ENCODE measurements around the gene LRP1B.

LRP1B gene

DNA sequence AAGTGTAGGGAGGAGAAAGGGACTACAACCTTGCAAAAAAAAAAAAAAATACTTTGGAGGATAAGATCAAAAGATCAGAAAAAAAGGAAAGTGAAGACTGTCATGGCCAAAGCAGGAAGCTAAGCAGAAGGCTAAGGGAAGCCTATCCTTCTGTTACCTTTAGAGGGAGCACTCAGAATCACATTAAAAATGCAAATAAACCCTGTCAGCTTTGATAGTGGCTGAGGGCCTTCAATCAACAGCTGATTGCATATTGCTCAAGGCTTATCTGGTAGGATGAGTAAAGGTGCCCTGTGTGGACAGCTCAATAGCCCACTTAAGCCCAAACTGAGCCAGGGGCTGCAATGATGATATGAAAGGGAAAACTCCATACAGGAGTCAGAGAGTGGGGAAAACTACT, 1021.2 kb downstream of the LRP1B start:
- Histone ChIP-seq H3K9me3 (ENCODE audit: control insufficient read depth in 1 of 2, low read length in 2 of 2) (no peaks in the 10 kb centered on the region), H3K9ac (ENCODE audit: low read depth in 1 of 2, low read length in 2 of 2) (no peak overlapping the region), H3K36me3 (ENCODE audit: control insufficient read depth in 1 of 2, insufficient read depth in 2 of 2, low read length in 2 of 2) (no peaks in the 10 kb centered on the region), H3K4me3 (ENCODE audit: low read depth in 1 of 2, low read length in 2 of 2) (no peak overlapping the region), H3K4me1 (ENCODE audit: control insufficient read depth in 1 of 2, insufficient read depth in 2 of 2, low read length in 2 of 2) (no peaks in the 10 kb centered on the region), H3K27ac (ENCODE audit: low read depth, low read length) (no peak overlapping the region), H3K27me3 (ENCODE audit: control insufficient read depth in 1 of 2, insufficient read depth in 2 of 2, low read length in 2 of 2) (no peaks in the 10 kb centered on the region)

DNA sequence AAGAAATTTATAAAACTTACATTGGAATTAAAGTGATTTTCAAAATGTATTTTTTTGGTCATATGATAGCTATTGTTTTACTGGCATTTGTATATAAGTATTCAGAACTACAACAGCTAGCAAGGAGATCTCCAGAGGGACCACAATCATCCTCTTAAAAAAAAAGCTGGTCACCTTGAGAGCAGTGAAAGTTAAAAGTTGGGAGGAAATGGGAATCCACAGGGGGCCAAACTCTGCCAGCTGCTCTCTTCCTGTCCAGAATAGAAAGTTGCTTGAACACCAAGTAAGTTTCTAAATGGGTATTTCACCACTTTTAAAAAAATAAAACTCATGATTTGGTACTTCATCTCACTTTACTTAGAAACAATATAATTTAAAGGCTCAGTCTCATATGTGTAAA, 1025.1 kb downstream of the LRP1B start:
- H3K9ac ChIP-seq (ENCODE audit: low read depth in 1 of 2, low read length in 2 of 2), result no peak overlapping the region
- no peaks in the 10 kb centered on the region for H3K9me3 ChIP-seq (ENCODE audit: control insufficient read depth in 1 of 2, low read length in 2 of 2)
- H3K27me3 ChIP-seq (ENCODE audit: control insufficient read depth in 1 of 2, insufficient read depth in 2 of 2, low read length in 2 of 2), result no peaks in the 10 kb centered on the region
- no peak overlapping the region for H3K27ac ChIP-seq (ENCODE audit: low read depth, low read length)
- no peak overlapping the region for H3K4me3 ChIP-seq (ENCODE audit: low read depth in 1 of 2, low read length in 2 of 2)
- no peaks in the 10 kb centered on the region for H3K36me3 ChIP-seq (ENCODE audit: control insufficient read depth in 1 of 2, insufficient read depth in 2 of 2, low read length in 2 of 2)
- no peaks in the 10 kb centered on the region for H3K4me1 ChIP-seq (ENCODE audit: control insufficient read depth in 1 of 2, insufficient read depth in 2 of 2, low read length in 2 of 2)

DNA sequence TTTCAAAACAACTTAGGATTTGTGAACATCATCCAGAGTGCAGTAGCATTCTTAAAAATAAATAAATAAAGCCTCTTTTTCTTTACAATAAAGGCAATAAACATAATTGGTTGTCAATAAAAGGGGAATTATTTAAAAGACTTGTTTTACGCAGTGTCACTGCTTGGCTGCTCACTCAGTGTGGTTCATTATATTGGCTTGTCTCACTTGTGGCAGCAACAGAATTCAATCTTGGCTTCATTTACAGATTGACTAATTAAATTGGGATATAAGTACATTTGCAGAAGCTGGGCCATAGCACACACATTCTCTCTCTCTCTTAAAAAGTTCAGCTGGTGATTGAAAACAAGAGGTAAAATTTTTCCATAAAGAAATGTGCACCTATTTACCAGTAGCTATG, 1027.6 kb downstream of the LRP1B start:
- no peaks in the 10 kb centered on the region for H3K36me3 ChIP-seq (ENCODE audit: control insufficient read depth in 1 of 2, insufficient read depth in 2 of 2, low read length in 2 of 2)
- no peak overlapping the region for H3K27ac ChIP-seq (ENCODE audit: low read depth, low read length)
- H3K4me3 ChIP-seq (ENCODE audit: low read depth in 1 of 2, low read length in 2 of 2), result no peak overlapping the region
- no peaks in the 10 kb centered on the region for H3K4me1 ChIP-seq (ENCODE audit: control insufficient read depth in 1 of 2, insufficient read depth in 2 of 2, low read length in 2 of 2)
- H3K27me3 ChIP-seq (ENCODE audit: control insufficient read depth in 1 of 2, insufficient read depth in 2 of 2, low read length in 2 of 2), result no peaks in the 10 kb centered on the region
- no peaks in the 10 kb centered on the region for H3K9me3 ChIP-seq (ENCODE audit: control insufficient read depth in 1 of 2, low read length in 2 of 2)
- no peak overlapping the region for H3K9ac ChIP-seq (ENCODE audit: low read depth in 1 of 2, low read length in 2 of 2)

- H3K4me3 ChIP-seq (ENCODE audit: low read depth in 1 of 2, low read length in 2 of 2), result no peak overlapping the region
Measured at GRCh38 chr2:141079231-141079630, 1051.6 kb downstream of the LRP1B start.

DNA sequence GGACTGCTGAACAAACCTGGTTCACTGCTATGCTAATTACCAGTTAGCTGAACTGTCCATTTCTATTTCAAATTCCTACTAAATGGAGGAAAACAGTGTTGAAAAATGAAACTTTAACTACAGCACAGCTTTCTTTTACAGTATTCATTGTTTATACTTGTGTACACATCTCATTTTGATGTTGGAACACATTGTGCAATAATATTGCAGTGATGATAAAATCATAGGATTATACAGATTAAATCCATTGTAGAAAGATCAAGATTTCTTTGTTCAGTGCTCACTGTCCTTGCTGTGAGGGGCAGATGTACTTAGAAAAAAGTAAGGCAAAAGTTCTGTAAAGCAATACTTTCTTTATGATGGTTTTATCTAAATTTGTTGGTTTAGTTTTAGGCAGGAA, 1055.1 kb downstream of the LRP1B start:
- no peaks in the 10 kb centered on the region for H3K4me1 ChIP-seq (ENCODE audit: control insufficient read depth in 1 of 2, insufficient read depth in 2 of 2, low read length in 2 of 2)
- no peaks in the 10 kb centered on the region for H3K36me3 ChIP-seq (ENCODE audit: control insufficient read depth in 1 of 2, insufficient read depth in 2 of 2, low read length in 2 of 2)
- H3K9me3 ChIP-seq (ENCODE audit: control insufficient read depth in 1 of 2, low read length in 2 of 2), result no peaks in the 10 kb centered on the region
- H3K27ac ChIP-seq (ENCODE audit: low read depth, low read length), result no peak overlapping the region
- no peak overlapping the region for H3K4me3 ChIP-seq (ENCODE audit: low read depth in 1 of 2, low read length in 2 of 2)
- no peak overlapping the region for H3K9ac ChIP-seq (ENCODE audit: low read depth in 1 of 2, low read length in 2 of 2)
- H3K27me3 ChIP-seq (ENCODE audit: control insufficient read depth in 1 of 2, insufficient read depth in 2 of 2, low read length in 2 of 2), result no peaks in the 10 kb centered on the region

More at GRCh38 chr2:141079231-141079630, 1051.6 kb downstream of the LRP1B start:
- H3K4me1 ChIP-seq (ENCODE audit: control insufficient read depth in 1 of 2, insufficient read depth in 2 of 2, low read length in 2 of 2), result no peaks in the 10 kb centered on the region
- H3K9me3 ChIP-seq (ENCODE audit: control insufficient read depth in 1 of 2, low read length in 2 of 2), result no peaks in the 10 kb centered on the region
- H3K27ac ChIP-seq (ENCODE audit: low read depth, low read length), result no peak overlapping the region
- no peaks in the 10 kb centered on the region for H3K27me3 ChIP-seq (ENCODE audit: control insufficient read depth in 1 of 2, insufficient read depth in 2 of 2, low read length in 2 of 2)
- no peaks in the 10 kb centered on the region for H3K36me3 ChIP-seq (ENCODE audit: control insufficient read depth in 1 of 2, insufficient read depth in 2 of 2, low read length in 2 of 2)
- H3K9ac ChIP-seq (ENCODE audit: low read depth in 1 of 2, low read length in 2 of 2), result no peak overlapping the region

DNA sequence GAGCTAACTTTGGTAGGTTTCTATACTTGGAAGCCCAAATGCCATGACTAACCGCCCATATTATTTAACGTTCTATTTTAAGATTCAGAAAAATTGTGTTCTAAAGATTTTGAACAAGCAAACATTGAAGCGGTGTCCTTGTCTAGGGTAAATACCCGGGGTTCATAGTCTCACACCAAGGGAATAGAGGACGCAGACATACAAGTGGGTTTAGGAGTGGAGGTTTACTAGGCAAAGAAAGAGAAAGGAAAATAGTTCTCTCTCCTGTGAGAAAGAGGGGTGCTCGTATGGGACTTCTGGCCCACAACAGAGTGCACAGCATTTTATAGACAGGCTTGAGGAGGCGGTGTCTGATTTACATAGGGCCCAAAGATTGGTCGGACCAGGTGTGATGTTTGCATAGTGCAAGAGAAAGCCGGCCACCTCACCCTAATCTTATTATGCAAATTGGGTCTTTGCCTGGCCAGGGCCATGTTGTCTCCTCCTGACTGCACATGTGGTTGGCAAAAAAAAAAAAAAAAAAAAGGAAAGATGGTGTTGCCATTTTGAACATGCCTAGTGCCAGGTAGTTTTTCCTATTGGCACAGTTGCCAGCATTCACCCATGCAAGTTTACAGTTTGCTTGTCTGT, 1062.6 kb downstream of the LRP1B start:
- H3K36me3 ChIP-seq (ENCODE audit: control insufficient read depth in 1 of 2, insufficient read depth in 2 of 2, low read length in 2 of 2), result no peaks in the 10 kb centered on the region
- H3K9me3 ChIP-seq (ENCODE audit: control insufficient read depth in 1 of 2, low read length in 2 of 2), result no peaks in the 10 kb centered on the region
- no peak overlapping the region for H3K27ac ChIP-seq (ENCODE audit: low read depth, low read length)
- H3K9ac ChIP-seq (ENCODE audit: low read depth in 1 of 2, low read length in 2 of 2), result no peak overlapping the region
- H3K4me3 ChIP-seq (ENCODE audit: low read depth in 1 of 2, low read length in 2 of 2), result no peak overlapping the region
- H3K4me1 ChIP-seq (ENCODE audit: control insufficient read depth in 1 of 2, insufficient read depth in 2 of 2, low read length in 2 of 2), result no peaks in the 10 kb centered on the region
- H3K27me3 ChIP-seq (ENCODE audit: control insufficient read depth in 1 of 2, insufficient read depth in 2 of 2, low read length in 2 of 2), result no peaks in the 10 kb centered on the region

GRCh38 chr2:141065042-141065441, 1065.8 kb downstream of the LRP1B start:
- Histone ChIP-seq H3K9ac (ENCODE audit: low read depth in 1 of 2, low read length in 2 of 2) (no peak overlapping the region), H3K27me3 (ENCODE audit: control insufficient read depth in 1 of 2, insufficient read depth in 2 of 2, low read length in 2 of 2) (no peaks in the 10 kb centered on the region), H3K4me1 (ENCODE audit: control insufficient read depth in 1 of 2, insufficient read depth in 2 of 2, low read length in 2 of 2) (no peaks in the 10 kb centered on the region), H3K36me3 (ENCODE audit: control insufficient read depth in 1 of 2, insufficient read depth in 2 of 2, low read length in 2 of 2) (no peaks in the 10 kb centered on the region), H3K4me3 (ENCODE audit: low read depth in 1 of 2, low read length in 2 of 2) (no peak overlapping the region), H3K9me3 (ENCODE audit: control insufficient read depth in 1 of 2, low read length in 2 of 2) (no peaks in the 10 kb centered on the region), H3K27ac (ENCODE audit: low read depth, low read length) (no peak overlapping the region)

GRCh38 chr2:141063406-141063805, 1067.4 kb downstream of the LRP1B start:
- no peaks in the 10 kb centered on the region for H3K27me3 ChIP-seq (ENCODE audit: control insufficient read depth in 1 of 2, insufficient read depth in 2 of 2, low read length in 2 of 2)
- H3K36me3 ChIP-seq (ENCODE audit: control insufficient read depth in 1 of 2, insufficient read depth in 2 of 2, low read length in 2 of 2), result no peaks in the 10 kb centered on the region
- H3K4me1 ChIP-seq (ENCODE audit: control insufficient read depth in 1 of 2, insufficient read depth in 2 of 2, low read length in 2 of 2), result no peaks in the 10 kb centered on the region
- no peak overlapping the region for H3K27ac ChIP-seq (ENCODE audit: low read depth, low read length)
- no peak overlapping the region for H3K4me3 ChIP-seq (ENCODE audit: low read depth in 1 of 2, low read length in 2 of 2)
- no peaks in the 10 kb centered on the region for H3K9me3 ChIP-seq (ENCODE audit: control insufficient read depth in 1 of 2, low read length in 2 of 2)
- H3K9ac ChIP-seq (ENCODE audit: low read depth in 1 of 2, low read length in 2 of 2), result no peak overlapping the region

- Histone ChIP-seq H3K4me1 (ENCODE audit: control insufficient read depth in 1 of 2, insufficient read depth in 2 of 2, low read length in 2 of 2) (no peaks in the 10 kb centered on the region), H3K27me3 (ENCODE audit: control insufficient read depth in 1 of 2, insufficient read depth in 2 of 2, low read length in 2 of 2) (no peaks in the 10 kb centered on the region), H3K36me3 (ENCODE audit: control insufficient read depth in 1 of 2, insufficient read depth in 2 of 2, low read length in 2 of 2) (no peaks in the 10 kb centered on the region), H3K9me3 (ENCODE audit: control insufficient read depth in 1 of 2, low read length in 2 of 2) (no peaks in the 10 kb centered on the region), H3K4me3 (ENCODE audit: low read depth in 1 of 2, low read length in 2 of 2) (no peak overlapping the region), H3K9ac (ENCODE audit: low read depth in 1 of 2, low read length in 2 of 2) (no peak overlapping the region), H3K27ac (ENCODE audit: low read depth, low read length) (no peak overlapping the region)
Measured at GRCh38 chr2:141062443-141062842, 1068.4 kb downstream of the LRP1B start.

- H3K36me3 ChIP-seq (ENCODE audit: control insufficient read depth in 1 of 2, insufficient read depth in 2 of 2, low read length in 2 of 2), result no peaks in the 10 kb centered on the region
- H3K9ac ChIP-seq (ENCODE audit: low read depth in 1 of 2, low read length in 2 of 2), result no peak overlapping the region
- H3K27me3 ChIP-seq (ENCODE audit: control insufficient read depth in 1 of 2, insufficient read depth in 2 of 2, low read length in 2 of 2), result no peaks in the 10 kb centered on the region
- H3K4me3 ChIP-seq (ENCODE audit: low read depth in 1 of 2, low read length in 2 of 2), result no peak overlapping the region
- no peaks in the 10 kb centered on the region for H3K9me3 ChIP-seq (ENCODE audit: control insufficient read depth in 1 of 2, low read length in 2 of 2)
- no peaks in the 10 kb centered on the region for H3K4me1 ChIP-seq (ENCODE audit: control insufficient read depth in 1 of 2, insufficient read depth in 2 of 2, low read length in 2 of 2)
- H3K27ac ChIP-seq (ENCODE audit: low read depth, low read length), result no peak overlapping the region
Measured at GRCh38 chr2:141062031-141062430, 1068.8 kb downstream of the LRP1B start.

GRCh38 chr2:141058556-141058955, 1072.3 kb downstream of the LRP1B start:
- no peaks in the 10 kb centered on the region for H3K27me3 ChIP-seq (ENCODE audit: control insufficient read depth in 1 of 2, insufficient read depth in 2 of 2, low read length in 2 of 2)
- H3K36me3 ChIP-seq (ENCODE audit: control insufficient read depth in 1 of 2, insufficient read depth in 2 of 2, low read length in 2 of 2), result no peaks in the 10 kb centered on the region
- no peak overlapping the region for H3K4me3 ChIP-seq (ENCODE audit: low read depth in 1 of 2, low read length in 2 of 2)
- H3K9ac ChIP-seq (ENCODE audit: low read depth in 1 of 2, low read length in 2 of 2), result no peak overlapping the region
- H3K9me3 ChIP-seq (ENCODE audit: control insufficient read depth in 1 of 2, low read length in 2 of 2), result no peaks in the 10 kb centered on the region
- H3K27ac ChIP-seq (ENCODE audit: low read depth, low read length), result no peak overlapping the region
- H3K4me1 ChIP-seq (ENCODE audit: control insufficient read depth in 1 of 2, insufficient read depth in 2 of 2, low read length in 2 of 2), result no peaks in the 10 kb centered on the region

Data from duodenal mucosa (tissue), 2 donors.